OCI-M1 (cell line): Measurements from ENCODE around the gene BCL2L13.
A peak's percentile ranks its signal among the peaks of the same experiment; 100 is the strongest.

Experiments used
- DNase-seq: peaks from one replicate; lab custom pipeline; 2025; lab: John Stamatoyannopoulos, UW

The BCL2L13 gene, protein sequence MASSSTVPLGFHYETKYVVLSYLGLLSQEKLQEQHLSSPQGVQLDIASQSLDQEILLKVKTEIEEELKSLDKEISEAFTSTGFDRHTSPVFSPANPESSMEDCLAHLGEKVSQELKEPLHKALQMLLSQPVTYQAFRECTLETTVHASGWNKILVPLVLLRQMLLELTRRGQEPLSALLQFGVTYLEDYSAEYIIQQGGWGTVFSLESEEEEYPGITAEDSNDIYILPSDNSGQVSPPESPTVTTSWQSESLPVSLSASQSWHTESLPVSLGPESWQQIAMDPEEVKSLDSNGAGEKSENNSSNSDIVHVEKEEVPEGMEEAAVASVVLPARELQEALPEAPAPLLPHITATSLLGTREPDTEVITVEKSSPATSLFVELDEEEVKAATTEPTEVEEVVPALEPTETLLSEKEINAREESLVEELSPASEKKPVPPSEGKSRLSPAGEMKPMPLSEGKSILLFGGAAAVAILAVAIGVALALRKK

DNA sequence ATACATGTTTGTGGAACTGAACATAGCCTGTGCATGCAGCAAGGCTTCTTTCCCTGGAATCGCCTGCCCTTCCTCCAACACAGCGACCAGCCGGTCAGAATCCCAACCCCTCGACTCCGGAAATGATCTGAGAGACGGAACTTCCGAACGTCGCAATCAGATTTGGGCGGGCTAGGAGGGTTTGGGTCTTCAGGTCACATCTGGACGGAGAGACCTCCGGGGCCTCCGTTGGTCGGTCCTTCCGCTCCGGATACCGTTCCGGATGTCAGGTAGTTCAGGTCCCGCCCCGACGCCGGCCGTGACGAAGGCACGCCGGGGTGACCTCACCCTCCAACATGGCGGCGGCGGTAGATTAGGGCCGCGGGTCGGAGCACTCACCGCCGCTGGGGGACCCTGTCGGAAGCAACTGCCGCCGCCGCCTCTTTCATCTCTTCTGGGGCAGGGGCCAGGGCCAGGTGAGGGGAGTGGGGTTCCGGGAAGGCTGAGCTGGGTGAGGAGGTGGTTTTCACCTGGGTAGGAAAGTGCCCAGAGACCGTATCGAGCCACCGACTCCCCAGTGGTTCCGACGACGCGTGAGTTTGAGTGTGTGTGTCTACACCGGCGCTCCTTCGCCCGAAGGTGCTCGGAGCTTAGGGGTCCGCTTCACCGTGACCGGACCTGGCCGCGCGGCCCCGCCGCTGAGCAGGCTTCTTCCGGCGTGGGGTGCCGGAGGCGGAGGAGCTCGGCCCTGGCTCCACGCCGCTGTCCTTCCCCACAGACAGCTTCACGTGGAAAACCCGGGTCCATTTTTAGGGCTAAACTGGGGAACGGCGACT is at the start of gene BCL2L13:
TSS of gene BCL2L13 (plus strand) at position 326 of the 815 bp plus-strand sequence. CDS start 16,955 bp downstream, outside the sequence.
- peak; percentile 98 for DNase-seq

DNA sequence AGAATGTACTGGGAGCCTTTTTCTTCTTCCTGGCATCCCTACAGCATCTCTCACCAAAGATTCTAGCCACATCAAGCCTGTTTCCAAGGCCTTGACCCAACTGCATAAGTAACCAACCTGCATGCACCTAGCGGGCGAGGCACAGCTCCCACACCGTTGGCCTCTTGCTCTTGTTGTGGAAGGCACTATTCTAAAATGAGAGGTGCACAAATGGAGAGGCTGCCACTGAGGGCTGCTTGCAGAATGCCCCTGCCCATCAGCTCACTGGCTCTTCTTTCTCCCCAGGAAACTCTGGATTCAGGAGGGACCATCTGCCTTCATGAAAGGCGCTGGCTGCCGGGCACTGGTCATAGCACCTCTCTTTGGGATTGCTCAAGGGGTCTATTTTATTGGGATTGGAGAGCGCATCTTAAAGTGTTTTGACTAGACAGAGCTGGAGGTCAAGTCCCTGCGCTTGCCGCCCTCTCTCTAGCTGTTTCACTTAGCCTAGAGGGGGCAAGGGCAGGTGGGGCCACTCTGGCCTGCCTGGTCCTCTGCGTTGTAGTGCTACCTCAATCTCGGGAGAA is 48.7 kb upstream of the BCL2L13 start:
- DNase-seq = no peak

DNA sequence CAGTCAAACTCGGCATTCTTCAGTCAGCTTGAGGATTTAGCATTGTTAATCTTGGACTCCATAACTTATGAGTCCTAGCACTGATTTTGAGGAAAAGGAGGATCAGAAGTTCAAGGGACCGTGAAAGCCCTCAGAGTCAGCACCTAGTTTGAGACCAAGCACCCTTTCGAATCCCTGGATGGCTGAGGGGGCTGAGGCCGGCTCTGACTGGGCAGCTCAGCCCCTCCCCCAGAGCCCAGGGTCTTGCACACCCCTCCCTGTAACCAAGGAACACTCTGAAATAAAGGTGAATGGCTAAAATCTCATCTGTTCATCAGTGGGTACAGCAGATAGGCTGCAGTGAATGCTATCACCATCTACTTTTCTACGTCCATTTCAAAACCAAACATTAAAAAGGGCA is 48.0 kb upstream of the BCL2L13 start:
- no peak for DNase-seq

DNA sequence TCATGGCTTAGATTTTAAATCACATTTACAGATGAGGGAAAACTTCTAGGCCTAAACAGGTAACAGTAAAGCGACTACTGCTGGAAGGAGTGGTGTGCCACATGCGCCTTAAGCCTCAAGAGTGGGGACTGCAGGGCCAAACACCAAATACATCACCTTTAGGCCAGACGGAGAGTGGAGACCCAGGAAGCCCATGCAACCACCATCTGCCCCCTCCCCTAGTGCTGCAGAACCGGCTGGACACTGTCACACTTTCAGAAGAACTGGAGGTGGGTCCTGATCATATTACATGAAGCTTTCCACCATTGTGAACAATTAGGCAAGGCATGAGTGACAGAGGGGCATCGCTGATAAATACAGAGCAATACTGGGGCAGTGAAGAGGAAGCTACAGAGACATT is 46.4 kb upstream of the BCL2L13 start:
- DNase-seq = no peak

DNA sequence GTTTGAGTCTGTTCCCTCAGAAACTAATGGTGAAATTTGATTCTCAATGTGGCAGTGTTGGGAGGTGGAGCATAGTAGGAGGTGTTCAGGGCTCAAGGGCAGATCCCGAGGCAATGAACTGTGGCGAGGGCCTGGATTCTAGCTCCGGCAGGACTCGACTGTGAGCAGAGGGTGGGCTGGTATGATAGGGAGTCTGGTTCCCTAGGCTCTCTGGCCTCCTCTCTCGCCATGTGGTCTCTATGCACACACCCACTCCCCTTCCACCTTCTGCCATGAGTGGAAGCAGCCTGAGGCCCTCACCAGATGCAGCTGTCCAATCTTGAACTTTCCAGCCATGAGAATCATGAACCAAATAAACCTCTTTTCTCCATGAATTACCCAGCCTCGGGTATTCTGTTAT is 42.3 kb upstream of the BCL2L13 start:
- DNase-seq = no peak

DNA sequence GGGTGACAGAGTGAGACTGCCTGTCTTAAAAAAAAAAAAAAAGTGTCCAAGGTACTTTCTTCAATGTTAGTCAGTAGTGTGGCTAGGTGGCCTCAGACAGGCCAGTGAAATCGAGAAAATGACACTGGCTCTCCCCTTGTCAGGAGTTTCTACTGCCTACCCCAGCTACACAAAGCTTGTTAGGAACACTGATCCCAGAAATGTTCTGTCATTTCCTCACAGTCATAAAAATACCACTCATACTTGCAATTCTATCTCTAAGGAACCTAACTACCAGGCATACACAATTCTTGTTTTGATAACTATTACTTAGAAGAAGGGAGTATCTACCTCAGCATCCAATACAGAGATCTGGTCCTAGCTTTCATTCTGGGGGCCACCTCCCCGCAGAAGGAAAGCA is 41.3 kb upstream of the BCL2L13 start:
- no peak for DNase-seq

DNA sequence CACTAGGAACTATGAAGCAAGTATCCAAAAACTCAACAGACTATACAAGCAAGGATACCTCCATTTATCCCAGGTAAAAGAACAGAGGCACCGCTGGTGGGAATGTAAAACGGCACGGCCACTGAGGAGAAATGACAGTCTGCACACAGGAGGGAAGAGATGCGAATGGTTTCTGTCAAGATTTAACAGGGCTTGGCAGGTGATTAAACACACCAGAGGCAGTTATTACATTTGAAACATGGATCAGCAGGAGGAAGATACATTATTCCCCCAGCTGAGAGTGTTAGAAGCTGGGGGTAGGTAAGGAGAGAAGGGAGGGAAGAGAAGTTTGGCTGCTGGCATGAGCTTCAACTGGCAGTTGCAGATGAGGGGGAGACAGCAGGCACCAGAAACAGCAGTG is 40.2 kb upstream of the BCL2L13 start:
- no peak for DNase-seq

DNA sequence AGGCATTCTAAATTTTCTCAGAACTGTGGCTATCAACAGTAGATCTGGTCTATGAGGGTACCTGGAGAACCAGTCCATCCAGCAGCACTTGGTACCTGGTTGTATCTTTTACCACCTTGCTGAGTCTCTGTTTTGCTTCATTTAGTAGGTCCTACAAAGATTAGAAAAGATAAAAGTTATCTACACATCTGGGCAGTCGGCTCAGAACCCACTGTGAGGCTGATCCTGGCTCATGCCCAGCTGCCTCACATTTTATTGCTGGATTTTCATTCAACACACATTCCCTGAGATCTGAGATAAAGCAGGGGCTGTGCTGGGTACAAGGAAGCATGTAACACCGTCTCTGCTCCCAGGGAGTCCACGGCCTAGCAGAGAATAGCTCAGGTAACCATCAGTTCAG is 37.5 kb upstream of the BCL2L13 start:
- no peak for DNase-seq

DNA sequence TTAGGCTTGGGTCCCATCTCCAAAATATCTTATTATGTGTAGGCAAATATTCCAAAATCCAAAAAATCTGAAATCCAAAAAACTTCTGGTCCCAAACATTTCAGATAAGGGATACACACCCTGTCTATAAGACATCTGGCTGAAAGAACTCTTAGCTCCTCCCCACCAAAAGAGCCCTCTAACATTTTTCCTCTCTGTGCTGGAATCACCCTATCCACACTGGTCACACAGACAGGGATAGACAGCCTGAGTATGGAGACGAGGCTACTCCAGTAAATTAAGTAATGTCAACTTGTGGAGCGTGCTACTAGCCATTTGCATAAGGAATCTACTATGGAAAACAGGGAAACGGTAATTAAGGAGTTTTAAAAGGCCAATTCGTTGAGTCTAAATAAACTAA is 34.9 kb upstream of the BCL2L13 start:
- DNase-seq = no peak

DNA sequence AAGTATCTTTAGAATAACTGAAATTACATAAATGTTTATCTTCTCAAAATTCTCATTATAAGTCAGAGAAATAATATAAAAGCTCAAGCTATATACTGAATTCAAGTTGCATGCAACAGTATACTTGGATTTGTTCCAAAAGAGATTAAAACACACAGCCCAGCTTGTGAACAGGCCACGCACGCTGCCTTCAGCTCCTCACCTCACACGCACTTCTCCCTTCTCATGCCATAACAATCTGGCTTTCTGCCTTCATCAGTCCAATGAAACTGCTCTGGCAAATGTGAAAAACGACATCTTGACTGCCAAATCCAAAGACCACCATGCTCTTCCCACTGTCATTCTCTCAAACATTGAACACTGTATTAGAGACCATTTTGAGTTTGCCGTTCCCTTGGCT is 32.1 kb upstream of the BCL2L13 start:
- DNase-seq = peak; percentile 23

DNA sequence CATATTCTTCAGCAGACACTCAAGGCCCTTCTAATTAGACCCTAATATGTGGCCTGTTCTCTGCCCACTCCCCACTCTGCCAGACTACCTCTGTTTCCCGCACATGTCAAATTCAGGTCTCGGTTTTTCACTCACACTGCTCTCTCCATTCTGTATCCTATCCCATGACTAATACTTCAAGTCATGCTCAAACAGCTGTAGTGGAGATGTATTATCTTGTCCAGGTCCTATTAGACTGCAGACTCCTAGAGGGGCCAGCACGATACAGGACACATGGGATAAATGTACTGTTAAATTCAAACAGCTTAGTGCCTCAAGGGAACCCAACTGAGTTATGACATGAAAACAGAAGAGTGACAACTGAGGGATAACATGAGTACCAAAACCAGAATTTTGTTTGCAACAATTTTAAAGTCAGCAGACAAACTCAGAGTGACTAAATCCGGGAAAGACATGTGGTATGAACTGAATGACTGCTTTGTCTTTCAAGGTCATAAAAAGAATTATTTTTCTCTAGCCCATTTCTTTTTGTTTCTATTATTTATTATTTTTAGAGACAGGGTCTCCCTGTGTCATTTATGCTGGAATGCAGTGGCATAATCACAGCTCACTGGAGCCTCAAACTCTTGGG is 30.6 kb upstream of the BCL2L13 start:
- DNase-seq = no peak

DNA sequence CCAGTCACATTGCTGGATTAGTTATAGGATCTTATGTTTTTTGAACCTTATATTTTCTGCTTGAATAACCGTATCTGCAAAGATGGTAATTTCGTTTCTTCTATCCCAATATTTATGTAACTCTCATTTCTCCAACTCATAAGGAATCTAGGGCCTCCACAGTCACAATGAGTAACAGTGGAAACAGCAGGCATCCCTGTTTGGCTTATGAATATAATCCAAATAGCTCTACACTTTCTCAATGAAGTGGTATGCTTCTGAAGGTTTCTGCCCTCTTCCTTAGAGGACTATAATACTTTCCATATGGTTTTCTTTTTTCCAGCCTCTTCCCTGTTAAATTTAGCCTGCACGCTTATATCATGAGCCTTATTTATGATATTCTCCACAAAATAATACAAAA is 26.5 kb upstream of the BCL2L13 start:
- DNase-seq = no peak

DNA sequence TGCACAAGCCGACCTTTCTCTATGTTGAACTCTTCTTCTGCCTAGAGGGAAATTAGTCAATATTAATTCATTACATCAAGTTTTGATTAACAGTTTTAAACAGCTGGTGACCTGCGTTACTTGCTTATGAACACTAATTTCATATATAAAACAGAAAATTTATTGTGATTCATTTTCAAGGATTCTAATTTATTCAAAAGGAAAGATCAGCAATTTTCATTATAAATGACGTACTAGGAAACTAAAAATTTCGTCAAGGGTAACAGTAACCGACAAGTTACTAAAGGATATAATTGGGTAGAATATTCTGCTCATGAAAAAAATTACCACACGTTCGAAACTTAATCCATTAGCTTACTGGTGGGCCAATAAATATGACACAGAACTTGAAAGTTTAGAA is 25.3 kb upstream of the BCL2L13 start:
- DNase-seq = no peak

DNA sequence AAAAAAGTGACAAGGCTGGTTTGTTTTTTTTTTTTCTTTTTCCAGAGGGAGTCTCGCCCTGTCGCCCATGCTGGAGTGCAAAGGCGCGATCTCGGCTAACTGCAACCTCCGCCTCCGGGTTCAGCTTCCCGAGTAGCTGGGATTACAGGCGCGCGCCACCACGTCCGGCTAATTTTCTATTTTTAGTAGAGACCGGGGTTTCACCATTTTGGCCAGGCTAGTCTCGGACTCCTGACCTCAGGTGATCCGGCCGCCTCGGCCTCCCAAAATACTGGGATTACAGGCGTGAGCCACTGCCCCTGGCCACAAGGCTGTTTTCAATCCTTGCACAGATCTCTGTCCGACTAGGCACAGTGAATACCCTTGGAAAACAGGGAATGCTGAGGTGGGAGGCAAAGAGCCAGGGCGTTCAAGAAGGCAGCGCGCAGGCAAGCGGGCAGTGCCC is 10.6 kb upstream of the BCL2L13 start:
- no peak for DNase-seq

DNA sequence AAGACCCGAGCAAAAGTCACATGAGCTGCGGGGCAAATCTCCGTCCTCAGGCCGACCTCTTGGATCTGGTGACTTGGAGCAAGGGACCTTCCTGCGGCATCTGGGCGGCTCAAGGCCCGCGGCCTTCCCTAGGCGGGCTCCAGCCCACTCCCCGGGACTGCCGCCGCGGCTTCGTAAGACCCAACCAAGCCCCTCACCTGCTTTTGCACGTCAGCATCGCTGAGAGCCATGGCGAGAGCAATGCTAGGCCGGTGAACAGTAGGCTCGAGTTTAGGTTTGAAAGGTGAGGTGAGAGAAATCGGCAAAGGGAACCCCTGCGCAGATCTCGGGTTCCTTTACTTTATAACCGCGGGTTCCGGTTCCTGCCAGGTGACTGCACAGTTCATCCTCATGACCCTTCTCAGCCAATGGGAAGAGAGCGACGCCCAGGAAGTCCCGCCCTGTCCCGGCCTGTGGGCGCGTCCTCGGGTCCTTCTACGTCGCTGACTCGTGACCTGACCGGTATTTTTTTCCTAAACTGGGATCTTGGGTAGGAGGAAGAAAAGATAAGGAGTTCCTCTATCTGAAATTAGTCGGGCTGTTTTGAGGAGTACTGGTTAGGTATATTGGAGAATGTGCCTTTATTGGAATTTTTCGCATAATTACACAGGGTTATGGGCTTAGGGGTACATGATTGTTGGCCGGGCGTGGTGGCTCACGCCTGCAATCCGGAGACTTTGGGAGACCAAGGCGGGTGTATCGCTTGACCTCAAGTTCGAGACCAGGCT is 10.0 kb upstream of the BCL2L13 start, which contains the start of gene ATP6V1E1:
TSS of gene ATP6V1E1 (minus strand) at position 344 of the 767 bp plus-strand sequence. CDS start at position 230, 114 bp downstream.
- DNase-seq = peak; percentile 99

DNA sequence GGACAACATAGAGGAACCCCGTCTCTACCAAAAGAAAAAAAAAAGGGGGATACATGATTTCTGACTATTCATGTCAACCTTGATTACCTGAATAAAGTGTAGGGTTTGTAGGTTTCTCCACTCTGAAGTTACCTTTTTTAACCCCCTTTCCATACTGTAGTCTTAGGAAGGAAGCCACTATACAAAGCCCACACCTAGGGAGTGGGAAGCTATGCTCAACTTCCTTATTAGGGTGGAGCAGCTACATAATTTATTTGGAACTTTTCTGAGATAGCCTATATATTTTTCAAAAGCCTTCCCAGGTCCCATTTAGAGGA is 9.4 kb upstream of the BCL2L13 start:
- DNase-seq = no peak

DNA sequence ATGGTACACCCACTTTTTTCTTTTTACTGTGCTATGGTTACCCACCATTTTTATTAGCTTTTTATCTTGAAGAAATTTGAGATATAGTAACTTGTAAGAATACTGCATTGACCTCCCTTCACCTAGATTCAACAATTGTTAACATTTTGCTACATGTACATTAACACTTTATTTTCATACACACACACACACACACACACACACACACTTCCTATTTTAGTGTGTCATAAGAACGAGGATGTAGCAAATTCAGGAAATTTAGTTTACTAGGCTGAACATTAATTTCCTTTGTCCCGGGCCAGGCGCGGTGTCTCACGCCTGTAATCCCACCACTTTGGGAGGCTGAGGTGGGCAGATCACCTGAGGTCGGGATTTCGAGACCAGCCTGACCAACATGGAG is 8.9 kb upstream of the BCL2L13 start:
- DNase-seq = peak; percentile 52

DNA sequence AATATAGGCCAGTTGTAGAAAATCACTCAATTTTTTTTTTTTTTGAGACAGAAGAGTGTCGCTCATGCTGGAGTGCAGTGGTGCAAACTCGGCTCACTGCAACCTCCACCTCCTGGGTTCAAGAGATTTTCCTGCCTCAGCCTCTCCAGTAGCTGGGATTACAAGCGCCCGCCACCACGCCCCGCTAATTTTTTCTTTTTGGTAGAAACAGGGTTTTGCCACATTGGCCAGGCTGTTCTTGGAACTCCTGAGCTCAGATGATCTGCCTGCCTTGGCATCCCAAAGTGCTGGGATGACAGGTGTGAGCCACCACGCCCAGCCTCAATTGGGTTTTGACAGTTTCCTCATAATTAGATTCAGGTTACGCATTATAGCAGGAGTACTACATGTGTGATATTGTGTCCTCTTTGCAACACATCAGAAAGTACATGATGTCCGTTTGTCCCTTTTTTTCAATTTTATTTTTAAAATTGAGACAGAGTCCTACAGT is 7.4 kb upstream of the BCL2L13 start:
- no peak for DNase-seq

DNA sequence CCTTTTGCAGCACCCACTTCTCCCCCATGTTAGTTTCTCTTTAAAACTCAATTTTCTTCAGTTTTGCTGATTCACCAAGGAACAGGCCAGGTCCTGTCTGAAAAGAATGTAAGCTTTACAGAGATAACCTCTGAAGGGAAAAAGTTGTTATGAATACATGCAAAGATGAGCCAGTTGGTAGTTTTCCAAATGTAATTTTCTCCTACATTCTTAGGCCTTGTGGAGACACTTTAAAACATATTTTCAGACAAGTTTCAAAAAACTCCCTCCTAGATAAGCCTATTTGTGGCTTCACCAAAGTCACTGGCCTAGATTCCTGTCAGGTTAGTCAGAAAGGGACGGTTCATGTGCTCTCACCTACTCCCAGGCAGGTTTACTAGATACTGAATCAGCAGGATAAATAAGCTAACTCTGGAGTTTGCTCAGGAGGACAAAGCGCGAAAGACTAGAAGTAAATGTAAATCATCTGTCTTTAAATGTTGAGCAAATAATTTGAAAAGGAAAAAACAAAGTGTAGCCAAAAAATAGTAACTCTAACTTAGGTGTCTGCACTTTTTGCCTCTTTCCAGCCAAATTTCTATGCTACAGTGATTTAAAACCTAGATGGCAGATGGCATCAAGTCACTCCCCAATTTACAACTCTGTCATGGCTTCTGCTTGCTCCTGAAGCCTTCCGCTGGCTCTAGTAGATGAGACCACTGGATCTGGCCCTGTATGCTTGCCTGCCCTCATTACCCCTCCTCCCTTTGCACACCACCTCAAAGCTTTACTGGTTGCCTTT is 5.2 kb upstream of the BCL2L13 start:
- DNase-seq = peak; percentile 92

DNA sequence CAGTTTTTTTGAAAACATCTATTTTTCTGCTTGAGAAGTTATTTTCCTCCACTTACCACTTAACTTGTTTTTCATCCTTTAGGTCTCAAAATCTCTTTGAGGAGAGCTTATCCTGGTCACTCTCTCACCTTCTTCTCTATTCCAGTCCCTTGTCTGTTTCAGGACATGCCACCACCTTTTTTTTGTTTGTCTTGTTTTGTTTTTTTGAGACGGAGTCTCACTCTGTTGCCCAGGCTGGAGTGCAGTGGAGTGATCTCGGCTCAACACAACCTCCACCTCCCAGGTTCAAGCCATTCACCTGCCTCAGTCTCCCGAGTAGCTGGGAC is 4.6 kb upstream of the BCL2L13 start:
- no peak for DNase-seq

DNA sequence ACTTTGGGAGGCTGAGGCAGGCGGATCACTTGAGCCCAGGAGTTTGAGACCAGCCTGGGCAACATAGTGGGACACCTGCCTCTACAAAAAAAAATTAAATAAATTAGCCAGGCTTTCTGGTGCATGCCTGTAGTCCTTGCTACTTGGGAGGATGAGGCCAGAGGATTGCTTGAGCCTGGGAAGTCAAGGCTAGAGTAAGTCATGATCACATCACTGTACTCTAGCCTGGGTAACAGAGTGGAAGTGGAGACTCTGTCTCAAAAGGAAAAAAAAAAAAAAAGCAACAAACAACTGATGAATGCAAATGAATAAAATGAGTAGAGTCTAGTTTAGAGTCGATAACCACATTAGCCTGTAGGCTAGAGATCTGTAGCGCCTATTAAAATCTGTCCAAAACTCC is 3.9 kb upstream of the BCL2L13 start:
- no peak for DNase-seq
